HG02588 (cell line): ENCODE measurements around the gene CBX6.

ENCODE experiments used
- ATAC-seq: cut with Tn5 transposase; IDR thresholded peaks from one replicate; pipeline ENCODE4 v1.9.1; 2021; ENCODE audit warnings: mild to moderate bottlenecking, moderate library complexity; ENCODE audit not compliant: unreplicated experiment

Gene CBX6

DNA sequence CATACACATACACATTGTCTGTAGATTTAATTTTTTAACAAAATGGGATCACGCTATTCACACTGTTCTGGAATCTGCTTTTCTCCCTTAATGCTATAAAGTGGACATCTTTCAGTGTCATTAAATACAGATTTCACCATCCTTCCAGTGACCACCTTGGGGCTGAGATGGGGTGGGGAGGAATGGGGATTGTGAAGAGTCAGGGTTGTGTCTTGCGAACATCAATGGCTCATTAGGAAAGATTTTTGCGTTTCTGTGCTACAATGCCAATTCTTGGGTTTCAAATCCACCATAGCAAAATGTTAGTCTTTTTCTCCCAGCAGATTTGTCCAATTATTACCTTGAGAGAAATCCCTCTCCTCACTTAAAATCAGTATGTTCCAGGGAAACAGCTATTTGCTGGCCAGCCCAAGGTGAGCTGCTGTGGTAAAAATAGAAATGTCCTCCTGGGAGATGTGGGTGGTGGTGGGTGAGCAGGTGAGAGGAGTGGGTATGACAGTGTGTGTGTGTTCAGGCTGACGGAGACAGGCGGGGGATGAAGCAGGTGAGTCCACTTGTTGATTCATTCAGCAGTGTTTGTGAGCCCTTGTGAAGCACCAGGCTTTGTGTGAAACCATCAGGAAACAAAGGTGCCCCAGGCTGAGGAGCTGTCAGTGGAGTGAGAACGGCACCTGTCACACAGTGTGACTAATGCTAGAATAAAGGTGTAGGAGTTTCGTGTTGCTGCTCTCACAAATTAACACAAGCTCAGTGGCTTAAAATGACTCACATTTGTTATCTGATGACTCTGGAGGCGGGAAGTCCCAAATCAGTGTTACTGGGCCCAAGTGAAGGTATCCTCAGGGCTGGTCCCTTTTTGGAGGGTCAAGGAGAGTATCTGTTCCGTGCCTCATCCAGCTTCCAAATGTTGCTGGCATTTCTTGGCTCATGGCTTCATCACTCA lies 1.7 kb upstream of the CBX6 start:
- ATAC-seq, result no peak

DNA sequence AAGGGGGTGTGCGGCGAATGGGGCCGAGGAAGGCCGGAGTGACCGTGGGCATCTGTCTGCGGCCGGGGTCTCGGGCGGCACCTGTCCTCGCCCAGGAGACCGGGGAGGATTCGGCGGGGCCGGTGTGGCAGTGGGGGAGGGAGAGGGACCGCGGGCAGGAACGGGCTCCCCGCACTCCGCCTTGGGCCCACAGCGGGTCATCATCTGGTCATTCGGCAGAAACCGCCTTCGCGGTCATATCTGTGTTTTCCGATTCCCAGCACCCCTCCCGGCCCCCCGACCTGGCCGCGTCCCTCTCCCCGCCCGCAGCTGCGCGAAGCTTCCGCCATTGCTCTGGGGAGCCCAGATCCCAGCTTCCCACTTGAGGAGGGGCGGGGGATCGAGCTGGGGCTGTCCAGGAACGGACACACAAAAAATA lies 824 bp upstream of the CBX6 start:
- ATAC-seq, result no peak

DNA sequence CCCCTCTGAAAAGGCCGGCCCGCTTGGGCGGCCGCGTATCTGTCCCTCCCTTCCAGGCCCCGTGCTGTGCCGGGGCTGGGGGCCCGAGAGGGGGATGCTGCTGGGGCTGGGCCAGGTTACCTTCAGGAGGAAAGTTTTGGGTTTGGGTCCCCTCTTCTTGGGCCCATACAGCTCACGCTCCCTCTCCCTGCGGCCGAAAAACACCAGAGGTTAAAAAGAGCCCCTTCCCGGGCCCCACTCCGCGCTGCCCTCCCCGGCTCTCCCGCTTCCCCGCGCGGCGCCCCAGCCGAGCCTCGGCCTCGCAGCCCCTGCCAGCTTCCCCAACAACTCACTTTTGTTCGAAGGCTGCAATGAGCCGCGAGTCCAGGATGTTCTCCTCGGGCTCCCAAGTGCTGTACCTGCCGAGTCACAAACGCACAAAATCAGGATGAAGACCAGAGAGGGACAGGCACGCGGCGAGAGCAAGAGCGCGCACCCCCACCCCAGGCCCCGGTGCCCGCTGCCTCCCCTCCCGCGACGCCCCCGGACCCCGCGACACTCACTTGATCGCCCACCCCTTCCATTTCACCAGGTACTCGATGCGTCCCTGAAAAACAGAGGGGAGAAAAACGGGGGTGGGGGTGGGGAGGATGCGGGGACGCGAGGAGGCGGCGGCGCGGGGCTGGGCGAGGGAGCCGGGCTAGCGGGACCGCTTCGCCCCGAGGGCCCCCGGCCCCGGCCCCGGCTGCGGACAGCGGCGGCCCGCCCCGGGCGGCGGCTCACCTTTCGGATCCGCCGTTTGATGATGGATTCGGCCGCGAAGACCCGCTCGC lies 450 bp downstream of the CBX6 start:
- peak; percentile 16 for ATAC-seq

- no peak for ATAC-seq
Measured at GRCh38 chr22:38870791-38871359, 1.1 kb downstream of the CBX6 start.

GRCh38 chr22:38870312-38870741 lies 1.7 kb downstream of the CBX6 start:
- no peak for ATAC-seq

GRCh38 chr22:38869663-38870062 lies 2.4 kb downstream of the CBX6 start:
- ATAC-seq, result no peak

GRCh38 chr22:38868886-38869381 lies 3.1 kb downstream of the CBX6 start:
- ATAC-seq, result no peak

DNA sequence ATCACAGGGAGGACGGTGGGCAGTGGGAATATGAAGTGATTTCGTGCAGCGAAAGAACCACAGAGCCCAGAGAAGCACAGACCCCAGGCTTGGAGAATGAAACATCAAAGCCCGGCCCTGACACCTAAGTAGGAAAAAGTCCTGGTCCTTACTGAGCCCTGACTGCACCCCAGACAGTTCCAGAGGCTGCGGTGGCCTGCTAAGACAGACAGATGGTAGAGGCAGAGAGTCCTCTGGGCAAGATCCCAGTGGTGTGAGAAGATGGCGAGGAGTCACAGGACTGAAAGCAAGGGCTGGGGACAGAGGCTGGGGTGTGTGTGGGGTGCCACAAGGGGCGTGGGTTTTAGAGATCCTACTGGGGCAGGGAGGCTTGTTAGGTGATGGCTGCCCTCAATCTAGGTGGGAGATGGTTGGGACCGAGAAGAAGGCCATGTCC lies 3.7 kb downstream of the CBX6 start:
- ATAC-seq, result no peak

DNA sequence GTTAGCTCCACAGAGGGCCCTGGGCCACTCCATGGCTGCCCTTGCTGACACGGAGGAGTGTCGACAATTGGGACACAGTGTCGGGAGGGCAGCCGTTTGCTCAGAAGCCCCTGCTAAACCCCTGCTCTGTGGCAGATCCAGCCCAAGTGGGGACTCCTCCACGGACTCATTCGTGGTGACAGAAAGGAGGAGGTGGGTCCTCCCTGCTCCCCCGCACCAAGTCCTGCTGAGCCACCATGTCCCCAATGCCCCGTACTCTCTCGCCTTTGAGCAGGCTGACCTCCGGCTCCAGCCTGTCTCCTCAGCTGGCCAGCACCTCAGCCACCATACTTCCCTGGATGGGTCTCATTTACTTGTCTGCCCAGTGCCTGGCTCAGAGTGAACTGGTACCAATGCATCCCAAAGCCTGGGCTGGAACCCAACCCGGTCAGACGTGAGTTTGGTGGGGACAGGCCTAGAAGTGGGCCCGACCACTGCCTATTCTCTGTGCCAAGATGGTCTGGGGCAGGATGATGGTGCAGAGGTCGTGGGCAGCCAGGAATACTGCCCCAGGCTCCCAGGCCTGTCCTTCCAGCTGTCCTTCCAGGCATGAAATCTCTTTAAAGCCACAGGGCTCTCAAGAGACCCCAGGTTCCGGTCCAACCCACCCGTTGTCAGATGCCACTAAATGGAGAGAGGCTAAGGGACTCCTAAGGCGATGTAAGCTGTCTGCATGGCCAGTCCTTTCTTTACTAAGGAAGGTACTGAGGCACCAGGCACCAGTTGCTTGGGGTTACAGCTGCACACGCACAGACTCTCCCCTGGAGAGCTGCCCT lies 4.3 kb downstream of the CBX6 start:
- no peak for ATAC-seq

- ATAC-seq, result no peak
Measured at GRCh38 chr22:38867124-38867455, 4.9 kb downstream of the CBX6 start.

- ATAC-seq, result no peak
Measured at GRCh38 chr22:38866399-38867123, 5.5 kb downstream of the CBX6 start.

GRCh38 chr22:38866024-38866398 lies 6.0 kb downstream of the CBX6 start:
- ATAC-seq, result no peak

- no peak for ATAC-seq
Measured at GRCh38 chr22:38865201-38866023, 6.6 kb downstream of the CBX6 start.

- ATAC-seq, result no peak
Measured at GRCh38 chr22:38864361-38865191, 7.4 kb downstream of the CBX6 start.

- ATAC-seq, result no peak
Measured at GRCh38 chr22:38863531-38864131, 8.4 kb downstream of the CBX6 start.

DNA sequence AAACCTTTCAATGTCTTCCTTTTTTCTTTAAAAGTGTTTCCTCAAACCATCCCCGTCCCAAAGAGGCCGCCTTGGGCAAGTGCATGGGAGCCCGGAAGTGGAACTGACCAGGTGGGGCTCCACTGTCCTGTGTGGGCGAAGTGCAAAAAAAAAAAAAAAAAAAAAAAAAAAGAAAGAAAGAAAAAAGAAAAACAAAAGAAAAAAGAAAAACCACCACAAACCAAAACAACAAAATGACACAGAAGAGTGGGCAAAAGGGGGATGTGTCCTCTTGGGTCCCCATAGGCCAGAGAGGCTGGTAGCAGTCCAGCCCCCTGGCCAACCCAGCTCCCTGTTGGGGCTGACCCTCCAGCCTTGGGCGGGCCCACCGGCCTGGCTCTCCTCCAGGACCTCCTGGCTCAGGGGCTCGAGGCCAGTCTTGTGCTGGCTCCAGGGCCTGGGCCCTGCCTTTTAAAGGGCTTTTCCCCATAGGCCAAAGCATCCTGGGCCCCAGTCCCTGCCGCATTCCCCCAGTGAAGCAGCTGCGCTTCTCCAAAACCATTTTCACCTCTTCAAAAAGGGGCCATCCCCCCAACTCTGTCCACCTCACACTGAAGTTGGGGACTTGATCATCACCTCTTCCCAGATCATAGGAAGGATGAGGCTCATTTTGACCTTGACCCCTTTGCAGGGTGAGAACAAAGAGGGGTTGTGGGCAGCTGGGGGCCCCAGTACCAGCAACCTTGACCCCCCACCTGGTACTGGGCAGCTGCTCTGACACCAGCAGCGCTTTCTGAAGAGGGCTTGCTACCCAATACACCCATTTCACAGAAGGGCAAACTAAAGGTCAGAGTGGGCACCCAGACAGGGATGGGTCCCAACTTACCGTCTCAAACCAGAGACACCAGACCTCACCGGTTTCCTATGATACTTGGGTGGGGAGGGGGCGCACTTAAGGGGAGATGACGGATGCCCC lies 9.4 kb downstream of the CBX6 start:
- no peak for ATAC-seq

DNA sequence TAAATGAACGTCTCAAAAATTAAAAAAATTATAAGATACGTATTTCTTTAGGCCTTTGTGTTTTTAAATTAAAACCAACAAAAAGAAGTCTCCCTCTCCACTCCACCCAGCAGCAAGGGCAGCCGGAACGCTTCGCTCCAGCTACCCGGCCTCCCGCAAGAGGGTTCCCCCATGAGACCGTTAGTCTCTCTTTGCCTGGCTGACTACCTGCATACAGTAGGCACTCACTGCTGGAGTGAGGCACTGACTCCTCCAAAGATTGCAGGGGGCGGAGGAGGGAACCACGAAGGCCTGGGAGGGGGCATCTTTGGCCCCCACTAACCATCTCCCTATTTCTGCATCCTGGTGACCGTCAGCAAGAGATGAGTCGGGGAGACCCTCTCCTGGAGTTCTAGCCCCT lies 10.1 kb downstream of the CBX6 start:
- no peak for ATAC-seq
